ENCODE results near the gene RSBN1L.

RSBN1L gene

DNA sequence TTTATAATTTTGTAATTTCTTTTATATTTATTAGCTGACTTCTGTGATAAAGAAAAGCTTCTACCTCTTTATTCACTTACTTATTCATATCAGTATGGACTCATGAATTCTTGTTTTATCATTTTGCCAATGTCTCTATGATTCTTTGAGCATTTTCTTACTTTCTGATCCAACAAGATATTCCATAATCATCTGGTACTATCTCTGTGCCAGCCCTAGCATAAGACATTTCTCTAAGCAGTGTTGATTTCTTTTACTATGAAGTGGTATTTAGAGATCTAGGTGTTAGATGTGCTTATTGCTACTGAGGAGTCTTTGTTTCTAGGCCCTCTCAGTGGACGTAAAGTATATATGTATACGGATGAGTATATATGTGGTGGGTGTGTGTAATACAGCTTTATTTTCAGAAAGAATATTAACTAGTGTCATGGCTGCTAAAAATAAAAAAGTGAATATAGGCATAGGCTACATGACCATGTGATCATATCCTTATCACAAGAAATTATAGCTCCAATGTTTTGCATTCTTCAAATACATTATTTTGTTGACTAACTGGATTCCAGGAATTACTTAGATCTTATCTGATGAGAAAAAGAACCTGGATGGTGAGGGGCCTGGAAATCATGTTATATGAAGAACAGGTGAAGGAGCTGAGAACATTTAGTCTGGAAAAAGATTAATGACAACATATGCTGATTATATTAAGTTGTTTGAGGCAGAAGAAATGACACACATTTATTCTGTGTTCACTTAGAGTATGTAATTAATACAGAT lies 115.4 kb downstream of the RSBN1L start:
- TF ChIP-seq, protein P1, sequence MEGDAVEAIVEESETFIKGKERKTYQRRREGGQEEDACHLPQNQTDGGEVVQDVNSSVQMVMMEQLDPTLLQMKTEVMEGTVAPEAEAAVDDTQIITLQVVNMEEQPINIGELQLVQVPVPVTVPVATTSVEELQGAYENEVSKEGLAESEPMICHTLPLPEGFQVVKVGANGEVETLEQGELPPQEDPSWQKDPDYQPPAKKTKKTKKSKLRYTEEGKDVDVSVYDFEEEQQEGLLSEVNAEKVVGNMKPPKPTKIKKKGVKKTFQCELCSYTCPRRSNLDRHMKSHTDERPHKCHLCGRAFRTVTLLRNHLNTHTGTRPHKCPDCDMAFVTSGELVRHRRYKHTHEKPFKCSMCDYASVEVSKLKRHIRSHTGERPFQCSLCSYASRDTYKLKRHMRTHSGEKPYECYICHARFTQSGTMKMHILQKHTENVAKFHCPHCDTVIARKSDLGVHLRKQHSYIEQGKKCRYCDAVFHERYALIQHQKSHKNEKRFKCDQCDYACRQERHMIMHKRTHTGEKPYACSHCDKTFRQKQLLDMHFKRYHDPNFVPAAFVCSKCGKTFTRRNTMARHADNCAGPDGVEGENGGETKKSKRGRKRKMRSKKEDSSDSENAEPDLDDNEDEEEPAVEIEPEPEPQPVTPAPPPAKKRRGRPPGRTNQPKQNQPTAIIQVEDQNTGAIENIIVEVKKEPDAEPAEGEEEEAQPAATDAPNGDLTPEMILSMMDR (conservative IDR thresholded peaks at IDR 0.05; ENCODE audit: low read depth, low read length), result no peak
- peak; percentile 43 for DNase-seq (ENCODE audit: low read depth)
- no peak overlapping the region for H3K4me3 ChIP-seq (ENCODE audit: low read depth, low read length)

DNA sequence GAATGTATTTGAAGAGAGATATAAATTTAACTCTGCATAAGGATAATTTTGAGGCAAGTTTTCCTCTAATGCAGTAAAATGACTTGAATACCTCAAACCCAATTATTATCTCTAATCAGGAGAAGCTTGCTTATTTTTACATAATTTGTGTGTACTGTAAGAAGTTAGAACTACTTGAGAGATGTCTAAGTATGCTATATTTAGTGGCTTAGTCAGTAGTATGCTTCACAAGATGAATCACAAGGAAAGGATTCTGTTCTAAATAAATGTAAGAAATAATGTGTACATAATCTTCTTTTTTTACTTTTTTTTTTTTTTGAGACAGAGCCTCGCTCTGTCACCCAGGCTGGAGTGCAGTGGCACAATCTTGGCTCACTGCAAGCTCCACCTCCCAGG lies 116.0 kb downstream of the RSBN1L start:
- no peak overlapping the region for H3K4me3 ChIP-seq (ENCODE audit: low read depth, low read length)
- DNase-seq (ENCODE audit: low read depth), result peak; percentile 77
- TF ChIP-seq, protein P1 (conservative IDR thresholded peaks at IDR 0.05; ENCODE audit: low read depth, low read length), result no peak

DNA sequence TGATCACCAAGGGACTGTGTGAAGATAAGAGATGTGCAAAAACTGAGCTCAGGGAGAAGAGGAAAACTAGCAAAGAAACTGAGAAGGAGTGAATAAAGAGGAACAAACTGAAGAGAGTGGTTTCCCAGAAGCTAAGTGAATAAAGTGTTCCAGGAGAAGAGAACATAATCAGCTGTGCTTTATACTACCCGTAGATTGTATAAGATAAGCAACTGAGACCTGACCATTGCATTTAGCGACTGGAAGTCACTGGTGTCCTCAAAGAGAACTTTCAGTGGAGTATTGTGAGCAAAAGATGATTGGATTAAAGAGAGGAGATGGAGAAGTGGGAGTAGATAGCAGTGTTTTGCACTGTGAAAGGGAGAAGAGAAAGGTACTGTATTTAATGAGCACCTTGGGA lies 116.9 kb downstream of the RSBN1L start:
- no peak for DNase-seq (ENCODE audit: low read depth)
- TF ChIP-seq, protein P1 (conservative IDR thresholded peaks at IDR 0.05; ENCODE audit: low read depth, low read length), result no peak

DNA sequence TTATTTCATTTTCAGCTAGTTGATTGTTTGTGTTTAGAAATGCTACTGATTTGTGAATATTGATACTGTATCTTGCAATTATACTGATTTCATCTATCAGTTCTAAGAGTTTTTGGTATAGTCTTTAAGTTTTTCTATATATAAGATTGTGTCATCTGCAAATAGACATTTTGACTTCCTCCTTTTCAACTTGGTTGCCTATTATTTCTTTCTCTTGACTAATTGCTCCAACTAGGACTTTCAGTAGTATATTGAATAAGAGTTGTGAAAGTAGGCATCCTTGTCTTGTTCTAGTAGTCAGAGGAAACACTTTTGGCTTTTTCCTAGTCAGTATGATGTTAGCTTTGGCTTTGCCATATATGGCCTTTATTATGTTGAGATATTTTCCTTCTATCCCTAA lies 122.8 kb downstream of the RSBN1L start:
- no peak for DNase-seq (ENCODE audit: low read depth)
- H3K4me3 ChIP-seq (ENCODE audit: low read depth, low read length), result no peak overlapping the region
- TF ChIP-seq, protein P1 (conservative IDR thresholded peaks at IDR 0.05; ENCODE audit: low read depth, low read length), result no peak

More for the DNA sequence above, 116.9 kb downstream of the RSBN1L start:
- H3K4me3 ChIP-seq (ENCODE audit: low read depth, low read length), result no peak overlapping the region

DNA sequence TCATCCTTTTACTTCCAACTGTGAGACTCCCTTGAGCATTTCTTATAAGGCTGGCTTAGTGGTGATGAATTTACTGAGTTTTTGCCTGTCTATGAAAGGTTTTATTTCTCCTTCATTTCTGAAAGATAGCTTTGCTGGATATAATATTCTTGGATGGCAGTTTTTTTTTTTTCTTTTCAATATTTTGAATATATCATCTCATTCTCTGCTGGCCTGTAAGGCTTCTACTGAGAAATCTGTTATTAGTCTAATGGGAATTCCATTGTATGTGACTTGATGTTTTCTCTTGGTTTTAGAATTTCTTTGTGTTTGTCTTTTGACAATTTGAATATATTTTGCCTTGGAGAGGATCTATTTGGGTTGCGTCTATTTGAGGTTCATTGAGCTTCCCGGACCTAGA lies 124.7 kb downstream of the RSBN1L start:
- TF ChIP-seq, protein P1 (conservative IDR thresholded peaks at IDR 0.05; ENCODE audit: low read depth, low read length), result no peak
- no peak for DNase-seq (ENCODE audit: low read depth)
- no peak overlapping the region for H3K4me3 ChIP-seq (ENCODE audit: low read depth, low read length)

DNA sequence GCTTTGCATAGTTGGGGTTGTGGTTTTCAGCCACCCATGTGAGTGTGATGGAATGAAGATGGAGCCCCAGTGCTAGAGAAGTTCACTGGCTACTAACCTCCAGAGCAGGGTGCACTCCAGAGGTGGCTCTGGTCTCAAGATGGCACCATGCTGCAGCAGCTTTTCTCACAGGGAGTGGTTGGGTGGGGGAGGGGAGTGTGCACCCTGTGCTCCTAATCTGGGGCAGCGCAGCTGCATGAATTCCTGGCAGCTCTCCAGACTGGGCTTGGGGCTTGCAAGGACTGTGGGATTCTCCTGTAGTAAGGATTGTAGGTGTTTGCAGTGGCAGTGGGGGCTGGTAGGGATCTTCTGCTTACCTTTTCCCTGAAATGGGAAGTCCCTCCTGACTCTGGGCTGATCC lies 126.0 kb downstream of the RSBN1L start:
- H3K4me3 ChIP-seq (ENCODE audit: low read depth, low read length), result no peak overlapping the region
- no peak for DNase-seq (ENCODE audit: low read depth)
- TF ChIP-seq, protein P1 (conservative IDR thresholded peaks at IDR 0.05; ENCODE audit: low read depth, low read length), result no peak

DNA sequence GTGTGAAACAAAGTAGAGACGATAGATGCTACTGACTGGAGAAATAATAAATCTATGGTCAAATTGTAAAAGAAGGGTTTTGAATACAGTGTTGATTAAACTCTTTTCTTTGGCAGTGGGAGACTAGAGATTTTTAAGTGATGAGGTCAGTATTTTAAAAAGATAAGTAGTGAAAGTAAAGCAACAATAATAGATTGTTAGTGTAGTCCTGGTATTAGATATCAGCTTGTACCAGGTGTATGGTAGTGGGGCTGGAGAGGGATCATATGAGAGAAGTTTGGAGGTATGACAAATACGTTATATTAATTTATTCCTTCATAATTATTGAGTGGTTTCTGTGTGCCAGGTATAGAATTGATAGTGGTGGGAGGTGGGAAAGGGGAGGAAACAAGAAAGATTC lies 127.5 kb downstream of the RSBN1L start:
- TF ChIP-seq, protein P1 (conservative IDR thresholded peaks at IDR 0.05; ENCODE audit: low read depth, low read length), result no peak

More for the DNA sequence above, 127.5 kb downstream of the RSBN1L start:
- DNase-seq (ENCODE audit: low read depth), result peak; percentile 22
- no peak overlapping the region for H3K4me3 ChIP-seq (ENCODE audit: low read depth, low read length)
